GM18909 (cell line): Measurements from ENCODE around the gene KLHL7.
"Not testable (repeated sequence)": the region's sequence is repeated elsewhere in the genome, so short reads cannot be mapped to it uniquely, and the experiment has no call there.

Source experiments
- ATAC-seq: cut with Tn5 transposase; IDR thresholded peaks from one replicate; pipeline ENCODE4 v1.9.1; 2021; ENCODE audit warnings: mild to moderate bottlenecking; ENCODE audit not compliant: unreplicated experiment, poor library complexity

The KLHL7 gene

GRCh38 chr7:23168111-23168885 is 62.7 kb downstream of the KLHL7 start:
- ATAC-seq = no peak

DNA sequence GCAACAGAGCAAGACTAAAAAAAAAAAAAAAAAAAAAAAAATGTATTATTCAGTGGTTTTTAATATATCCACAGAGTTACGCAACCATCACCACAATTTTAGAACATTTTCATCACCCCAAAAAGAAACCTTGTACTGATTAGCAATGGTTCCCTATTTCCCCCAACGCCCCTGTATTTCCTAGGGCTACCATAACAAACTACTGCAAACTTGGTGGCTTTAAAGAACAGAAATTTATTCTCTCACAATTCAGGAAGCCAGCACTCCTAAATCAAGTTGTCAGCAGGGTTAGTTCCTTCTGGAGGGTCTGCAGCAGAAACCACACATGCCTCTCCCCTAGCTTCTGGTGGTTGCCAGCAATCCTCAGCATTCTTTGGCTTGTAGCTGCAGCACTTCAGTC is 70.4 kb downstream of the KLHL7 start:
- ATAC-seq = no peak

DNA sequence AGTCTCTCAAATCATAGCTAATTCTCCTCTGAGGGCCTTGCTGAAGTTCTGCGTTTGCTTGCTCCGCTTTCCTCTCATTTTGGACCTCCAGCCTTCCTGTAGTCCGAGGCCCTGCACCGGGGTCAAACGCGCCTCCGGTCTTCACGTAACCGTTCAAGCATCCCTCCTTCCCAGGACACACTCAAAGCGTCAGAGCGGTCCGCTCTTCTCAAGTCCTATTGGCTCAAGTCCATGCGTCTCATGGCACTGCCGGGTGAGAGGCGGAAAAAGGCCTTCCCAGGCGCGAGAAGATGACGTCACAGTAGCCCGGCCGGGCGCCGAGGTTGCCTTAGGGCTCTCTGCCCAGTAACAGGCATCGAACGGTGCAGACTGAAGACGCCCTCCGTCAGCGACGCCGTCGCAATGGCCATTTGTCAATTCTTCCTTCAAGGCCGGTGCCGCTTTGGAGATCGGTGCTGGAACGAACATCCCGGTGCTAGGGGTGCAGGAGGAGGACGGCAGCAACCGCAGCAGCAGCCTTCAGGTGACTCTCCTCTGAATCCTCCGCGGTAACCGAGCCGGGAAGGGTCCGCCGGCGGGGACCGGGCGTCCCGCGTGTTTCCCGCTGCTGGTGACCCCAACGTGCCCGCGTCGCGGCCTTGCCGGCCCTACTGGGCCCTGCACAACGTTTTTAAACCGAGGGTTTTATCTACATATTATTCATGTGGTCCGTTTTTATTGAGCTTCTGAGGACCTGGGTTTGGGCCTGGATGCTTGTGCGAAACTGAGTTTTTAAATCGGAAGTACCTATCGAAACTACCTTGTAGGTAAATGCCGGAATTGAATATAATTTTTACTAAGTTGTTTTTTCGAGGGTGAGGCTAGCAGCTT is 76.3 kb downstream of the KLHL7 start, which contains the start of gene NUP42:
Gene NUP42 (plus strand): TSS at position 365 of the 870 bp plus-strand sequence. CDS start 38 bp downstream, at position 403.
- peak; percentile 95 for ATAC-seq

GRCh38 chr7:23183279-23184012 is 77.9 kb downstream of the KLHL7 start:
- ATAC-seq = no peak

DNA sequence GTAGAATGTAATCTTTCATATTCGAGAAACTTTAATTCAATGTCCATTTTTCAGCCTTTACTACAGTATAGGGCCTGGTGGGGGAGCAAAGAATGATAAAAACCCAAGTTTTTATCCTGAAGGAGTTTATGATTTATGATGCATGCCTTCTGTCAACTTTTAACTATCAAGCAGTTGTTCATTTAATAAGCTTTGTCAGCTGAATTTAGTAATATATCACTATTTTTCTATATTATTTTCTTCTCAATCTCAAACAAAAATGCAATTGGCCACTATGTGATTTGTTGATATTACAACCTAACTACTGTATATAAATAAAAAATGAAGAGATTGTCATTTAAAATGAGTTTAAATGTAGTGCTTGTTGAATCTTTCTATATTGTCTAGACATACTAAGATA is 78.7 kb downstream of the KLHL7 start:
- no peak for ATAC-seq

GRCh38 chr7:23184709-23185359 is 79.2 kb downstream of the KLHL7 start:
- no peak for ATAC-seq

GRCh38 chr7:23185980-23186379 is 80.4 kb downstream of the KLHL7 start:
- ATAC-seq = no peak

GRCh38 chr7:23191022-23191421 is 85.4 kb downstream of the KLHL7 start:
- no peak for ATAC-seq

DNA sequence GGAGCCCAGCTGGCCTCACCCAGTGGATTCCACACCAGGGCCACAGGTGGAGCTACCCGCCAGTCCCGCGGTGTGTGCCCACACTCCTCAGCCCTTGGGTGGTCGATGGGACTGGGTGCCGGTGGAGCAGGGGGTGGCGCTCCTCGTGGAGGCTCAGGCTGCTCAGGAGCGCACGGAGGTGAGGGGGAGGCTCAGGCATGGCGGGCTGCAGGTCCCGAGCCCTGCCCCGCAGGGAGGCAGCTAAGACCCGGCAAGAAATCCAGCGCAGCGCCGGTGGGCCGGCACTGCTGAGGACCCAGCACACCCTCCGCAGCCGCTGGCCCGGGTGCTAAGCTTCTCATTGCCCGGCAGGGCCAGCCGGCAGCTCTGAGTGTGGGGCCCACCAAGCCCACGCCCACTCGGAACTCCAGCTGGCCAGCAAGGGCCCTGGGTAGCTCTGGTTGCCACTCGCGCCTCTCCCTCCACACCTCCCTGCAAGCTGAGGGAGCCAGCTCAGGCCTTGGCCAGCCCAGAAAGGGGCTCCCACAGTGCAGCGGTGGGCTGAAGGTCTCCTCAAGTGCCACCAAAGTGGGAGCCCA is 88.2 kb downstream of the KLHL7 start:
- ATAC-seq = not testable (repeated sequence)

DNA sequence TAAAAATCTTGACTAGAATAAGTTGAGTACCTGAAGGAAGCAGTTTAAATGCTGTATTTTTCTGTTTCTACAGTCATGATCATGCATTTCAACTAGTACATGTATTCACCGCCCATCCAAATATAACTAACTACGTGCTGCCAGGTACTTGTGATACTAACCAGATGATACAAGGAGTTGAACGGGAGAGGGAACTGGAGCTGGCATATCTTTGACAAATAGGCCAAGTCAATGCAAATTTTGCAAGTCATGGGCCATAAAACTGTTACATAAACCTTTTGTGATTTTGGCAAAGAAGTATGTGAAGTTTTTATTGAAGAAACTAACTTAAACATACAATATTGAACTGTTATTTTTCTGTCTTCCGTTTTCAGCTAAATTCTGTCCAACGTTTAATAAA is 90.7 kb downstream of the KLHL7 start:
- ATAC-seq = no peak

GRCh38 chr7:23197745-23198144 is 92.2 kb downstream of the KLHL7 start:
- ATAC-seq = not testable (repeated sequence)

GRCh38 chr7:23200331-23200730 is 94.7 kb downstream of the KLHL7 start:
- no peak for ATAC-seq

GRCh38 chr7:23204241-23204640 is 98.7 kb downstream of the KLHL7 start:
- ATAC-seq = no peak

GRCh38 chr7:23205577-23205908 is 100.0 kb downstream of the KLHL7 start:
- no peak for ATAC-seq

DNA sequence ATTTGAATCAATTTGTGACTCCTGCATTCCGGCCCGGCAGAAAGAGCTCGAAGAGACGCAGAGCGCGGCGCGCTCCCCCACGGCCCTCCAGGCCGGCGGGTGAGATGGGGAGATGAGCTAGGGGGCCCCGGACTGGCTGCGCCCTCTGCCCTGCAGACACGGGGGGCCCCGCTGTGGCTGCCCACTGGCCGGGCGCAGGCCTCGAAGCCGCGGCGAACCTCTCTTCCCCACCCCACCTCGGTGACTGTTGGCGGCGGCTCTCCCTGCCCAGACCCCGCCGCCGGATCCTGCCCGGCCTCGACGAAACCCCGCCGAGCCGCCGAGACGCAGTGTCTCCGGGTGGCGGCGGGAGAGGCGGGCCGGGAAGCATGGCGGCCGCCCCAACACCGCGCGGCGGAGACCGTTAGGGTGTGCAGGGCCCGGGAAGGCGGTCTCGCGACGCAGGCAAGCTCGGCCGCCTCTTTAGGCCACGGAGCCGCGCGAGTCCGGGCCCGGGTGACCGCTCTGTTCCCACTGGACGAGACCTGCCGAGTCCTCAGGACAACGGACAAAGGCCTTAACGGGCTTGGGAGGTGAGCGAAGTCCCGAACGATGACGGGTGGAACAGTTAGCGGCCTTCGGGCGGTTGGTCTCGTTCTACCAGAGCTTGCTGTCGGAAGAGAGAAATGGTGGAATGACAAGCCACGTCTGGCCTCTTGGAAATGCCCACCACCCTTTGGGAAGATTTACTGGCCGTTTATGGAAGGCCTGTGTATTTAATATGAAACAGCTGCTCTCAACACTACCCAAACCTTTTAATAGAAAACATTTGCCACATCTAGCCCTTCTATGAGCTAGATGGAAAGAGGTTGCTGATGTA is 100.6 kb downstream of the KLHL7 start:
- no peak for ATAC-seq

DNA sequence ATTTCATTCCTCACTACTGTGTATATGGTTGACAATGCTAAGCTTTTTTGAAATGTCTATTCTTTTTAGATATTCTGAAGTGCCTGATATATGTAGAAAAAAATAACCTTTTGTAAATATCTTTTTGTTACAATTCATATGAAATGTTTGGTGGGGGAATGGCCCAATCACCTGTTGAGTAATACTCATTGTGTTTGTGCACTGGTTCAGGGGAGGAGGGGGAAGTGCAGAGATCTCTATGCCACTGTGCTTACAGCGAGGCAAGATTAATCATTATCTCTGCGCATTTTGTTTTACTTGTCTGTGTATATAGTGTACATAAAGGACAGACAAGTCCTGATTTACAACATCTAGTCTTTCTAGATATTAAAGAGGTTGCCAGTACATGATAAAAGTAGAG is 101.4 kb downstream of the KLHL7 start:
- no peak for ATAC-seq

- ATAC-seq = no peak
Measured at GRCh38 chr7:23207884-23208283, 102.3 kb downstream of the KLHL7 start.

- ATAC-seq = no peak
Measured at GRCh38 chr7:23208316-23208715, 102.7 kb downstream of the KLHL7 start.

- ATAC-seq = no peak
Measured at GRCh38 chr7:23210506-23210905, 104.9 kb downstream of the KLHL7 start.
